HG03139 (cell line): Measurements from ENCODE around the gene EAF2.
"Not testable (repeated sequence)": the region's sequence is repeated elsewhere in the genome, so short reads cannot be mapped to it uniquely, and the experiment has no call there.

Source experiments
- ATAC-seq: cut with Tn5 transposase; IDR thresholded peaks from one replicate; pipeline ENCODE4 v1.9.1; 2021; ENCODE audit not compliant: unreplicated experiment

Gene EAF2

GRCh38 chr3:121857778-121858177 is 22.8 kb downstream of the EAF2 start:
- not testable (repeated sequence) for ATAC-seq

- not testable (repeated sequence) for ATAC-seq
Observed at GRCh38 chr3:121863247-121863646, 28.2 kb downstream of the EAF2 start.

DNA sequence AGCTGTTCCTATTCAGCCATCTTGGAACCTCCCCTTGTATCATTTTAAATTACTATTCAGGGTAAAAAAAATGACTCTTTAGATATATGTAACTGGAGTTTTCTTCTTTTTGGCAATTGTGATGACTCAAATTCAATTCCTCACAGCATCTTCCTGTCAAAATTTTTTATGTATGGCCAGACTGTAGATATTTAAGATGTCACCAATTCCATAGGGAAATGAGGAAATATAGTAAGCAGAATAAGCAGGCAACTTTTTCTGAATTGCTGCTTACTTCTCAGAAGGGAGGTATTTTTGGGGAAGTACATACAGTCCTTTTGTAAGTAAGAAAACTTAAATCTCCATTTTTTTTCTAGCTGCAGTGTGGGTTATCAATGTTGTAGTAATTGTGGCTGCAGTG is 28.8 kb downstream of the EAF2 start:
- ATAC-seq = no peak

- ATAC-seq = no peak
Observed at GRCh38 chr3:121869736-121870135, 34.7 kb downstream of the EAF2 start.

DNA sequence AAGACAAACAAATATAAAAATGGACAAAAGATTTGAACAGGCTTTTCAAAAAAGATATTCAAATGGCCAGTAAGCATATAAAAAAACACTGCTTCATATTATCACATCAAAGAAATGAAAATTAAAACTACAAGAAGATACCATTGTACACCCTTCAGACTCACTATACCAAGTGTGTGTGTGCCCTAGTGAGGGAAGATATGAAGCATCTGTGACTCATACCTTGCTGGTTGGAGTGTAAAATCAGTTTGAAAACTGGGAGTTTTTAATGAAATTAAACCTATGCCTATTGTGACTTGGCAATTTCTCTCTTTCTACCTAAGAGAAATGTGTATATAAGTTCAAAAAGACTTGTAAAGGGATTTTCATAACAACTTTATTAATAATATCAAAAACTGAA is 35.7 kb downstream of the EAF2 start:
- ATAC-seq = no peak

GRCh38 chr3:121871430-121871829 is 36.4 kb downstream of the EAF2 start:
- no peak for ATAC-seq

DNA sequence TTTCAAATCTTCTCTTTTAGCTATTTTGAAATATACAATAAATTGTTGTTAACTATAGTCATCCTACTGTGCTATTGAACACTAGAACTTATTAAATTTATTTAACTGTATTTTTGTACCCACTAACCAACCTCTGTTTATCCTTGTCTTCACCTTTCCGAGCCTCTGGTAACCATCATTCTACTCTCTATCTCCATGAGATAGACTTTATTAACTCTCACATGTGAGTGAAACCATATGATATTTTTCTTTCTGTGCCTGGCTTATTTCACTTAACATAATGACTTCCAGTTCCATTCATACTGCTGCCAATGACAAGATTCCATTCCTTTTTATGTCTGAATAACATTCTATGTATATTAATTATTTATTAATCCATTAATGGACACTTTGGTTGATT is 43.4 kb downstream of the EAF2 start:
- ATAC-seq = no peak

DNA sequence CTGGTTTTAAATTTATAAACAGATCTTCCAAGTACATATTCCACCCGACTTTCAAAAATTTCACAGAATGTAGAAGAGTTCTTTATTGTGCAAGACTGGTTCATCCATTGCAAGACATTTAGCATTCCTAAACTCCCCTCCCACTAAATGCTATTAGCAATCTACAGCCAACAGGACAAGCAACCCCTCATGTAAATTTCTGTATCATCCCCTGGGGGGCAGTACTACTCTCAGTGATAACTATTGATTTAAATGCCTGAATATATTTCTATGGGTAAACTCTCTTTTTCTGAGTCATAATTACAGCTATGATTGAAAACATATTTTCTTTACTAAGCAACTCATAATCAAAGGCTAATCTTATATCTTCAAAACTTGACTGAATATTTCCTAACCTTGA is 48.5 kb downstream of the EAF2 start:
- ATAC-seq = no peak

- ATAC-seq = no peak
Observed at GRCh38 chr3:121885386-121885785, 50.4 kb downstream of the EAF2 start.

DNA sequence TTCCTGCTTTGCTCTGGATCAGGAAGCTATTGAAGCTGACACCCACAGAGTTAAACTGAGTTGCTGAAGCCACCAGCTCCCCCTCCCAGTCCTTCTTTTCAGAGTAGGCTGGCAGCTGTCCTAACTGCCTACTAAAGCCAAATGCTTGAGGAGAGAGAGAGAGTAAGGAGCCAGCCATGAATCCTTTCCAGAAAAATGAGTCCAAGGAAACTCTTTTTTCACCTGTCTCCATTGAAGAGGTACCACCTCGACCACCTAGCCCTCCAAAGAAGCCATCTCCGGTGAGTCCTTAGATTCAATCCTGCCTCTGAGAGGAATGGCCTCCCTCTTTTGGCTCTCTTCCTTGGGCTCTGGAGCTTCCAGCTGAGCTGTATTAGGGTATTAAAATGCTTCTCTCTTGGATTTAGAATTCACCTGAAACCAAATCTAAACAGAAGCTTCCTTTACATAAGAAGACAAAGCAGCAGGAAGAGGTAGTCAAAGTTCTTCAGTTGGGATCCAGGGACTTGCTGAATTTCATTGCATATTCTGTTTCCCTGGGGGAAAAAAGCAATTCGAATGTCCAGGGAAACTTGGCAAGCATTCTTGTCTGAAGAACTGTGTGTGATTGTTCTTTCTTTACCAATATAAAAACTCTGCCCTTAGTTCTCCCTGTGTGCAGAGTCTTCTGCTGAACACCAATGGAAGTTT is 59.4 kb downstream of the EAF2 start, which contains the start of gene SLC15A2:
Gene SLC15A2 (plus strand): TSS at position 101 of the 690 bp plus-strand sequence. CDS start 76 bp downstream, at position 177.
- no peak for ATAC-seq

GRCh38 chr3:121895121-121895520 is 60.1 kb downstream of the EAF2 start:
- no peak for ATAC-seq

DNA sequence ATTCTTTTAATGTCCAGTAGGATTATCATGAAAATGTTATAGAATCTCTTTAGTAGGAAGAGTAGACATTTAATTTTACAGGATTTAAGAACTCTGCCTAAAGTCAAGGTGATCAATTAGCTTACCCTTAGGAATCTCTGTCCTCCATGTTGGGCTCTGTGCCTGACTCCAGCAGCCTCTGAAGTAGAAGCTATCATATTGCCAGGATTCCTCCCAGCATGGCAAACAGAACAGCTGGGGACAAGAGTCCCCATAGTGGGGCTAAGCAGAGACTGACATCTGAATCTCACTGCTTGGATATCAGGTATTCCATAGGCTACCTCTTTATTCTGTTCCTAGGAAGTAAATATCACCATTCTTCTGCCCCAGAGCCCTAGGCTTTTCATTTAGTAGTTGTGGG is 60.7 kb downstream of the EAF2 start:
- no peak for ATAC-seq

GRCh38 chr3:121896823-121897222 is 61.8 kb downstream of the EAF2 start:
- no peak for ATAC-seq

GRCh38 chr3:121897296-121897695 is 62.3 kb downstream of the EAF2 start:
- ATAC-seq = no peak

GRCh38 chr3:121913305-121913990 is 78.4 kb downstream of the EAF2 start:
- ATAC-seq = no peak

DNA sequence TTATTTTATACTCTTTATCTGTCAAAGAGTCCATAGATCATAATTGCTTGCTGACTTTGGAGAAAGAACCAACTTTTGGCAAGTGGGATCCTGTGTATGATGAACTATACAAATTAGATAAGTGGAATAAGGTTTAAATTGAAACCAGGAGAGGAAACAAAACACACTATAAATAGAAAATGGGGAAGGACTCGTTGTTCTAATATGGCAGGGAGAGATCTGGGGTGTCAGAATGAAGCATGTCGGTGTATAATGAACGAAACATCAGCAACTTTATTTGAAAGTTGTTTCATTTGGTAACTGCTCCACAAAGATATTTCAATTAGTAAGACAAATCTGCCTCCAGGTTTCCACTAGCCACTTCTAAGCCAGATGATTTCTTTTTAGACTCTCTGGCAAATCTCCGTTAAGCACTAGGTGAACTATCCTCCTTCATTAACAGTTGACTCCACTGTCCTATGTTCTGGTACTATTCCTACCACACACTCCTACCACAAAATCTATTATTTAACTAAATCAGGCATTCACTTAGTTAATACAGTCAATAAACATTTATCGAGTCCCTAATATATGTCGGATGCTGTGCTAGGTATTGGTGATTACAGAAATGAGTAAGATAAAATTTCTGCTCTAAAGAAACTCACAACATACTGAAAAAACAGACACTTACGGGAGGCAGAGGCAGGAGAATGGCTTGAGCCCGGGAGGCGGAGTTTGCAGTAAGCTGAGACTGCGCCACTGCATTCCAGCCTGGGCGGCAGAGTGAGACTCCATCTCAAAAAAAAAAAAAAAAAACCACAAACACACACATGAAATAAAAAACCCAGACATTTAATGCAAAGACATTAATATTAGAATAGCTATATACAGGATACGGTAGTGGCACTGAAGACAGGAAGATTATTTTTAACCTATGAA is 79.3 kb downstream of the EAF2 start:
- no peak for ATAC-seq

DNA sequence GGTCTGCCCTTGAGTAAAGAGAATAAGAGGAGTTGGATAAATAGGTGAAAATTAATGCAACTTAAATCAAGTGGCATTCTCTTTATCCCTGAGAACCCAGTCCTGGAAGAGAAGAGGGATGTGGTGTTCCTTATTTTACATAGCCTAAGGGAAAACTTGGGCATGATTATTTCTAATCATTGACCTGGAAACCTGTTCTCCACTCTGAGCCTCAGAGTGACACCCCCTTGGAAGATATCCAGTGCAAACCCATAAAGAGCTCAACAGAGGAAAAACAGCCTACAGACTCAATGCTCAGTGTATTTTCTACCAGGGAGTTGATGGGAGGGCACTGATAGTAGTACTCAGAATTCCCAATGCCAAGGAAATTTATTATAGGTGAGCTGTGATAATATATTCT is 81.2 kb downstream of the EAF2 start:
- no peak for ATAC-seq

GRCh38 chr3:121918779-121919483 is 83.9 kb downstream of the EAF2 start:
- ATAC-seq = no peak

DNA sequence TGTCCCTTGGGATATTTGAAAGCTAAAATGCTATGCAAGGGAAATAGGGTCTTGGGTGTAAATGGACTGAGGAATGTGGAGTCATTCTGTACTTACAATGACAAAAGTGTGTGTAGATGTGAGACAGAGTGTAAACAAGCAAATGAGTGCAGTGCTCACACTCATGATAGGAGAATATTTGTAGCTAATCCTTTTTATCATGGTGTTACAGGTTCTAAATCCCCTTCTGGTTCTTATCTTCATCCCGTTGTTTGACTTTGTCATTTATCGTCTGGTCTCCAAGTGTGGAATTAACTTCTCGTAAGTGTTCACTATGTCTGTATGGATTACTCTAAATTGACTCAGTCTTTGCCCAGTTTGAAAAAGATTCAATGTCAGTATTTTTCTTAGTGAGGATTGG is 89.7 kb downstream of the EAF2 start:
- ATAC-seq = no peak

- ATAC-seq = no peak
Observed at GRCh38 chr3:121926380-121926779, 91.4 kb downstream of the EAF2 start.
